Measurements from ENCODE around the gene CHCHD6. TPM values are rescaled to one million over a fixed set of nuclear protein-coding genes. Genes with fewer than 3 reads are reported as not detected.

The CHCHD6 gene
- total RNA-seq, 2 experiments from 2014 or later, result 15.9 to 16.9 TPM

- ChIA-PET POLR2A (no interaction called here), CTCF (no interaction called here)
These were observed 288.2 kb downstream of the CHCHD6 start for GRCh38 chr3:126992216-126992615.

GRCh38 chr3:126992776-126993175 lies 288.7 kb downstream of the CHCHD6 start:
- ChIA-PET POLR2A (no interaction called here), CTCF (no interaction called here)

- CTCF ChIA-PET, result interaction anchor here (1.6 kb wide), 1 partner anchor 11 kb away, joined by 3 read pairs; the partner anchor contains the start of gene PLXNA1
- POLR2A ChIA-PET, result no interaction called here
These were observed 289.4 kb downstream of the CHCHD6 start for GRCh38 chr3:126993436-126993835.

- ChIA-PET CTCF (interaction anchor here (1.6 kb wide), 1 partner anchor 12 kb away, joined by 3 read pairs; the partner anchor contains the start of gene PLXNA1), POLR2A (interaction anchor here (0.6 kb wide), 1 partner anchor 264 kb away, joined by 4 read pairs; no protein-coding TSS in a partner anchor)
These were observed 290.7 kb downstream of the CHCHD6 start for GRCh38 chr3:126994661-126995245.

- CTCF ChIA-PET, result interaction anchor here (1.6 kb wide), 1 partner anchor 13 kb away, joined by 3 read pairs; the partner anchor contains the start of gene PLXNA1
These were observed 291.3 kb downstream of the CHCHD6 start for GRCh38 chr3:126995254-126995780.

GRCh38 chr3:126995926-126996512 lies 292.0 kb downstream of the CHCHD6 start:
- ChIA-PET POLR2A (no interaction called here), CTCF (no interaction called here)

More at GRCh38 chr3:126995254-126995780, 291.3 kb downstream of the CHCHD6 start:
- POLR2A ChIA-PET, result interaction anchor here (0.6 kb wide), 1 partner anchor 264 kb away, joined by 4 read pairs; no protein-coding TSS in a partner anchor

- CTCF ChIA-PET, result no interaction called here
These were observed 292.9 kb downstream of the CHCHD6 start for GRCh38 chr3:126996905-126997304.

GRCh38 chr3:126997455-126998038 lies 293.5 kb downstream of the CHCHD6 start:
- ChIA-PET POLR2A (no interaction called here), CTCF (no interaction called here)

More at GRCh38 chr3:126996905-126997304, 292.9 kb downstream of the CHCHD6 start:
- POLR2A ChIA-PET, result no interaction called here

- ChIA-PET CTCF (no interaction called here), POLR2A (no interaction called here)
These were observed 294.3 kb downstream of the CHCHD6 start for GRCh38 chr3:126998320-126998719.

GRCh38 chr3:126998728-126999127 lies 294.7 kb downstream of the CHCHD6 start:
- ChIA-PET CTCF (no interaction called here), POLR2A (no interaction called here)

- CTCF ChIA-PET, result no interaction called here
- POLR2A ChIA-PET, result no interaction called here
These were observed 295.3 kb downstream of the CHCHD6 start for GRCh38 chr3:126999383-126999782.

GRCh38 chr3:127000119-127000518 lies 296.1 kb downstream of the CHCHD6 start:
- ChIA-PET CTCF (no interaction called here), POLR2A (no interaction called here)

GRCh38 chr3:127000761-127001160 lies 296.7 kb downstream of the CHCHD6 start:
- ChIA-PET CTCF (no interaction called here), POLR2A (no interaction called here)

- POLR2A ChIA-PET, result no interaction called here
- CTCF ChIA-PET, result no interaction called here
These were observed 297.6 kb downstream of the CHCHD6 start for GRCh38 chr3:127001486-127002194.

- POLR2A ChIA-PET, result no interaction called here
- CTCF ChIA-PET, result no interaction called here
These were observed 298.4 kb downstream of the CHCHD6 start for GRCh38 chr3:127002195-127003174.

GRCh38 chr3:127003175-127003555 lies 299.1 kb downstream of the CHCHD6 start:
- POLR2A ChIA-PET, result no interaction called here
- CTCF ChIA-PET, result no interaction called here

GRCh38 chr3:127003601-127004280 lies 299.7 kb downstream of the CHCHD6 start:
- POLR2A ChIA-PET, result no interaction called here
- CTCF ChIA-PET, result no interaction called here

- POLR2A ChIA-PET, result no interaction called here
These were observed 300.8 kb downstream of the CHCHD6 start for GRCh38 chr3:127004641-127005397.

More at GRCh38 chr3:127004641-127005397, 300.8 kb downstream of the CHCHD6 start:
- CTCF ChIA-PET, result no interaction called here
